Uterus (tissue), 4 donors: ENCODE results near the gene KRT6C. TPM values are rescaled to one million over a fixed set of nuclear protein-coding genes. Genes with fewer than 3 reads are reported as not detected.

ENCODE experiments used
- DNase-seq, 2 donors: peaks; one replicate each; pipeline ENCODE4 v3.0.0-alpha.2; 2019 to 2020
- H3K27ac ChIP-seq, 2 donors: fragments of 200-600 bp; sonication (generic); 1 replicate in 1 of 2; 2 replicates in 1 of 2; pipeline ENCODE4 v1.5.1; 2016 to 2018
- H3K27me3 ChIP-seq, 2 donors: fragments of 200-600 bp; sonication (generic); one replicate each; pipeline ENCODE4 v1.5.1; 2018 to 2019; ENCODE audit warnings: control low read depth in 1 of 2
- H3K36me3 ChIP-seq, 2 donors: fragments of 200-600 bp; sonication (generic); one replicate each; pipeline ENCODE4 v1.5.1; 2019; ENCODE audit warnings: control low read depth in 1 of 2
- H3K4me1 ChIP-seq, 2 donors: fragments of 200-600 bp; sonication (generic); one replicate each; pipeline ENCODE4 v1.5.1; 2018 to 2019; ENCODE audit warnings: control low read depth in 1 of 2
- H3K4me3 ChIP-seq, 2 donors: fragments of 200-600 bp; sonication (generic); 1 replicate in 1 of 2; 2 replicates in 1 of 2; pipeline ENCODE4 v1.5.1; 2018 to 2019; ENCODE audit warnings: mild to moderate bottlenecking in 1 of 2
- H3K9me3 ChIP-seq, 2 donors: fragments of 200-600 bp; sonication (generic); one replicate each; pipeline ENCODE4 v1.5.1; 2019; ENCODE audit warnings: control low read depth in 1 of 2
- POLR2A ChIP-seq, 2 donors: fragments of 450-650 bp; IDR thresholded peaks; one replicate each; pipeline ENCODE4 v1.6.1; 2016; ENCODE audit warnings: antibody characterized with exemption in 2 of 2, mild to moderate bottlenecking in 1 of 2, moderate library complexity in 1 of 2
- intact Hi-C: fragments of 100-400 bp; cut with DNase I; formaldehyde crosslinking; loops from one replicate; pipeline ENCODE4 v1.15.1; 2023; ENCODE audit warnings: low total_unique reads
- total RNA-seq, 4 donors: library from RNA; depleted of rRNA in 3 of 4; stranded (reverse); fragments of >200 nt in 3 of 4; gene quantifications; one replicate each; pipeline versions ENCODE4 v1.1.0 to v1.2.4, GENCODE V29; 2014 to 2023
- TF ChIP-seq, protein P1 (sequence below), 4 experiments: fragments of 200-600 bp in 2 of 4; fragments of 450-650 bp in 2 of 4; sonication (generic) in 2 of 4; IDR thresholded peaks; one replicate each; pipeline ENCODE4 v1.5.1; 2016 to 2019; ENCODE audit warnings: antibody characterized with exemption in 4 of 4, mild to moderate bottlenecking in 2 of 4, moderate library complexity in 1 of 4
- donor health status: DM: yes; HTN: yes; CAD: no.

The KRT6C gene
- total RNA-seq, 4 donors from 2014 or later = 0.14 to 0.34 TPM; not detected in 2

DNA sequence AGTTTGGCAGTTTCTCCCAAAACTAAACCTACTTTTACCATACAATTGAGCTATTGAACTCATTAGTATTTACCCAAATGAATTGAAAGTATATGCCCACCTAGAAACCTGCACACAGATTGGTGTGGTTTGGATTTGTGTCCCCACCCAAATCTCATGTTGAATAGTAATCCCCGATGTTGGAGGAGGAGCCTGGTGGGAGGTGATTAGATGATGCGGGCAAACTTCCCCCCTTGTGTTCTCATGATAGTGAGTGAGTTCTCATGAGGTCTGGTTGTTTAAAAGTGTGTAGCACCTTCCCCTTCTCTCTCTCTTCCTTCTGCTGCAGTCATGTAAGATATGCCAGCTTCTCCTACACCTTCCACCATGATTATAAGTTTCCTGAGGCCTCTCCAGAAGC lies 4.0 kb upstream of the KRT6C start:
- intact Hi-C loops = no loop called here
- no peaks in the 10 kb centered on the region for H3K4me1 ChIP-seq
- H3K9me3 ChIP-seq = no peaks in the 10 kb centered on the region
- H3K36me3 ChIP-seq = no peaks in the 10 kb centered on the region
- H3K27ac ChIP-seq = no peak overlapping the region
- DNase-seq = no peak
- H3K4me3 ChIP-seq = no peak overlapping the region
- TF ChIP-seq, protein P1, sequence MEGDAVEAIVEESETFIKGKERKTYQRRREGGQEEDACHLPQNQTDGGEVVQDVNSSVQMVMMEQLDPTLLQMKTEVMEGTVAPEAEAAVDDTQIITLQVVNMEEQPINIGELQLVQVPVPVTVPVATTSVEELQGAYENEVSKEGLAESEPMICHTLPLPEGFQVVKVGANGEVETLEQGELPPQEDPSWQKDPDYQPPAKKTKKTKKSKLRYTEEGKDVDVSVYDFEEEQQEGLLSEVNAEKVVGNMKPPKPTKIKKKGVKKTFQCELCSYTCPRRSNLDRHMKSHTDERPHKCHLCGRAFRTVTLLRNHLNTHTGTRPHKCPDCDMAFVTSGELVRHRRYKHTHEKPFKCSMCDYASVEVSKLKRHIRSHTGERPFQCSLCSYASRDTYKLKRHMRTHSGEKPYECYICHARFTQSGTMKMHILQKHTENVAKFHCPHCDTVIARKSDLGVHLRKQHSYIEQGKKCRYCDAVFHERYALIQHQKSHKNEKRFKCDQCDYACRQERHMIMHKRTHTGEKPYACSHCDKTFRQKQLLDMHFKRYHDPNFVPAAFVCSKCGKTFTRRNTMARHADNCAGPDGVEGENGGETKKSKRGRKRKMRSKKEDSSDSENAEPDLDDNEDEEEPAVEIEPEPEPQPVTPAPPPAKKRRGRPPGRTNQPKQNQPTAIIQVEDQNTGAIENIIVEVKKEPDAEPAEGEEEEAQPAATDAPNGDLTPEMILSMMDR (IDR thresholded peaks at IDR 0.05) = no peak
- no peak for TF ChIP-seq POLR2A (IDR thresholded peaks at IDR 0.05)
- H3K27me3 ChIP-seq = peaks cover 0 to 4% of the 10 kb centered on the region in 2 donors

GRCh38 chr12:52474212-52474611 lies 607 bp upstream of the KRT6C start:
- H3K9me3 ChIP-seq = no peaks in the 10 kb centered on the region
- H3K27ac ChIP-seq = no peak overlapping the region
- H3K4me1 ChIP-seq = no peaks in the 10 kb centered on the region
- H3K4me3 ChIP-seq = no peak overlapping the region
- intact Hi-C loops = no loop called here
- no peaks in the 10 kb centered on the region for H3K27me3 ChIP-seq
- DNase-seq = no peak
- H3K36me3 ChIP-seq = no peaks in the 10 kb centered on the region
- no peak for TF ChIP-seq POLR2A (IDR thresholded peaks at IDR 0.05)
- TF ChIP-seq, protein P1 (IDR thresholded peaks at IDR 0.05) = no peak

DNA sequence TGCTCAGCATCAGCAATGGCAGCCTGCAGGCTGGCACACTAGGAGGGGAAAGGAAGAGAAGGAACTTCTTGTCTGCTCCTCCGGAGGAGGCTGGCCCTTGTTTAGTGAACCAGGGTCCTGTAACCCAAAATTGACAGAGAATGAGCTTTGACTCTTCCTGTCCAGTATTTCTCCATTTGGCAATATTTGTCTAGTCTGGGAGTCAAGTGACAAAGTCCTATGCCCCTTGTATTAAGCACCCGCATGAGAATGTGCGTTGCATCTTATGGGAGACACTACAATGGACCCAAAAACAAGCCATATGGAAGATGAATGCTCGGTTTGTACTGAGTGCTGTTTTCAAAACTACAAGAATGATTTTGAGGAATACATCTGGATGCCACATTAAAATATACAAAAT lies 3.8 kb downstream of the KRT6C start:
- Histone ChIP-seq H3K27me3 (no peaks in the 10 kb centered on the region), H3K4me3 (no peak overlapping the region), H3K9me3 (no peaks in the 10 kb centered on the region), H3K4me1 (no peaks in the 10 kb centered on the region), H3K36me3 (no peaks in the 10 kb centered on the region), H3K27ac (no peak overlapping the region)
- TF ChIP-seq, protein P1 (IDR thresholded peaks at IDR 0.05) = no peak
- TF ChIP-seq POLR2A (IDR thresholded peaks at IDR 0.05) = no peak
- no peak for DNase-seq
- intact Hi-C loops = no loop called here

DNA sequence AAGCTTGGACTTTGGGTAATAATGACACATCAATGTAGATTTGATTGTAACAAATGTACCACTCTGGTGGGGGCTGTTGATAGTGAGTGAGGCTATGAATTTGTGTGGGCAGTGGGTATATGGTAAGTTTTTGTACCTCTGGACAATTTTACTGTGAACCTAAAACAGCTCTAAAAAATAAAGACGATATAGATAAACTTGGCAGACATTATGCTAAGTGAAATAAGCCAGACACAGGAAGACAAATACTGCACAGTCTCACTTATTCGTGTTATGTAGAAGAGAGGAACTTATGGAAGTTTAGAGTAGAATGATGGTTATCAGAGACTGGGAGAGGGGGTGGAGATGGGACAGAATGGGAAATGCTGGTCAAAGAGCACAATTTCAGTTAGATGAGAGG lies 8.7 kb downstream of the KRT6C start:
- intact Hi-C loops = no loop called here
- no peaks in the 10 kb centered on the region for H3K4me1 ChIP-seq
- H3K9me3 ChIP-seq = no peaks in the 10 kb centered on the region
- H3K27me3 ChIP-seq = no peaks in the 10 kb centered on the region
- TF ChIP-seq POLR2A (IDR thresholded peaks at IDR 0.05) = no peak
- TF ChIP-seq, protein P1 (IDR thresholded peaks at IDR 0.05) = no peak
- H3K4me3 ChIP-seq = no peak overlapping the region
- H3K36me3 ChIP-seq = no peaks in the 10 kb centered on the region
- H3K27ac ChIP-seq = no peak overlapping the region
- DNase-seq = no peak

- Histone ChIP-seq H3K4me1 (no peaks in the 10 kb centered on the region), H3K27me3 (no peaks in the 10 kb centered on the region), H3K27ac (no peak overlapping the region), H3K36me3 (no peaks in the 10 kb centered on the region), H3K9me3 (no peaks in the 10 kb centered on the region), H3K4me3 (no peak overlapping the region)
- intact Hi-C loops = no loop called here
- DNase-seq = no peak
- TF ChIP-seq, protein P1 (IDR thresholded peaks at IDR 0.05) = no peak
- TF ChIP-seq POLR2A (IDR thresholded peaks at IDR 0.05) = no peak
Observed at GRCh38 chr12:52461693-52462092, 11.9 kb downstream of the KRT6C start.
